Measurements from ENCODE around the gene PROSER2.
A peak's percentile ranks its signal among the peaks of the same experiment; 100 is the strongest.
"Not testable (repeated sequence)": the region's sequence is repeated elsewhere in the genome, so short reads cannot be mapped to it uniquely, and the experiment has no call there.

The PROSER2 gene

DNA sequence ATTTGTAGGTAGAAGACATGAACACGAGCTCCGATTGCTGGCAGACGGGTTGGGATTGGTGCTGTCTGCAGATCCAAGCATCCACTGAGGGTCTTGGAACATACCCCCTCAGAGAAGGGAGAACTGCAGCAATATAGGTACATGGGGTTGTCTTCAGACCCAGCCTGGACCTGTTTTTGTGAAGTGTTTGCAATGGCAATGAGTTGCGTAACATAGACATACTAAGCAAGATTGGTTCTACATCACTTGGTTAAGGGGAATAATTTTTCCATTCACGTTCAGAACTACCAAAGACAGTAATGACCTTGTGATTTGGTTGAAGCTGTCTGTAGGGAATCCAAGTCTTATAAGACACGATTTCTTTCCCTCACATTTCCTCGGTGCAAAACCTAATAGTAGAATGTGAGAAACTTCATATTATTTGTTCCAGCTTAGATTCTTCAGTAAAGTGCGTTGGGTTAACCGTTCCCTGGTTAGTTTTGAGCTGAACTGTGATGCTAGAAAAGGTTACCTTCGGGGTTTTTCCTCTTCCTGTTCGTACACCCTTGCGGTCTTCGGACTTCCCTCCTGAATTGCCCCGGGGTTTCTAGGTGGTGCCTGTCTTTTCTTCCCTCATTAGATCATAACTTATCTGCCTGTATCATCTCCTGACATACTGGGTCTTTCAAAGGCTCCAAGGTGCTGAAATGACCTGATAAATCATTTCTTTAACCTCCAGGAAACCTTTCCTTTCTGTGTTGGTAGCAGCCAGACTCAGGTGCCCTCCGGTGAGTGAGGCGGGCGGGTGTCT lies 14.4 kb downstream of the PROSER2 start:
- DNase-seq: no peak

DNA sequence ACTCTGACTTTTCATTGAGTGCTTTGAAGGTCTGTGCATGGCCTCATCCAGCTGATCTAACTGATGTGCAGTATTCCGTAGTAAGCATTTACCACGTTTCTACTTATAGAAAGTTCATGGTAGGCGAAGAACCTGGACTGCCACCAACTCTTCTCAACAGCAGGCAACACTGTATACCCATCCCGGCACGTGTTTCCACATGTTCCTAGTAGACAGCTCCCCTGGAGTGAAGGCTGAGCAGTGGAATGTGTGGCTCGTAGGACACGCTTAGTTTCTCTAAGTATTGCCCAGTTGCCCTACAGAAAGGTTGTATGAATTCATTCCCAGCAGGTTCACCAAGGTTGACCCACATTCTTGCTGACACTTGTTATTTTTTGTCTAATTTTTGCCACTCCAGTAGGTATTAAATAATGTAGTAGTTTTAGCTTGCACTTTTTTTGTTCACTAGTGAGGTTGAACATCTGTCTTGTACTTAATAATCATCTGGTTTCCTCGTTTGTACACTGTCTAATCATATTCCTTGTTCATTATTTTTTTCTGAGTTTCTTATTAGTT lies 15.2 kb downstream of the PROSER2 start:
- DNase-seq: no peak

DNA sequence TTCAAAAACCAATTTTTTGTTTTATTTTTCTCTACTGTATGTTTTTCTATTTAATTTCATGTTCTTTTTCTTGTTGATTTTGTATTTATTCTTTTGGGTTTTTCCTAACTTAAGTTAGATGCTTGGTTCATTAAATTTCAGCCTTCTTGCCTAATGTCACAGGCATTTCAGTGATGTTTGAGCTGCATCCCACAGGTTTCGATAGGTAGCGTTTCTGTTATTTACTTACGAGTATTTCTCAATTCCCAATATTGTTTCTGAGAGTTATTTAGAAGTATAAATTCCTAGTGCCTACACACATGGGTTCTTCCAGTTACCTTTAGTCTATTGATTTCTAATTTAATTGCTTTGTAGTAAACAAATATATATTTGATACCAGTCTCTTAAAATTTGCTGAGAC lies 18.2 kb downstream of the PROSER2 start:
- DNase-seq: no peak

DNA sequence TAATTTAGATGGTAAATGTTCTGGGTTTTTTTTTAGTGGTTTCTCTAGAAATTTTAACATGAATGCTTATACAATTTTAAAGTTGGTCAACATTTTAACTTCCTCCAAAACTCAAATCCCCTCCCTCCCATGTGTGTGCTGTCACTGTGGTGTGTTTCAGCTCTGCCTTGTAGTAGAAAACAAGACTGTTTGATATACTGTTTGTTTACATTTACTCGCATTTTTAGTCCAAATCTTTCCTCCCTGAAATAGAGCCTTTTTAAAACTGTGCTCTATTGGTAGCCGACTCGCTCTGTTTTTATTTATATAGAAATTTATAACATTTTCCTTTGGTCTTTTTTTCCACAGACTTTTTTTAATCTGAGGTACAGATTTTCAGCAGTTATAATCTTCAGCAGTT lies 19.3 kb downstream of the PROSER2 start:
- DNase-seq: no peak

DNA sequence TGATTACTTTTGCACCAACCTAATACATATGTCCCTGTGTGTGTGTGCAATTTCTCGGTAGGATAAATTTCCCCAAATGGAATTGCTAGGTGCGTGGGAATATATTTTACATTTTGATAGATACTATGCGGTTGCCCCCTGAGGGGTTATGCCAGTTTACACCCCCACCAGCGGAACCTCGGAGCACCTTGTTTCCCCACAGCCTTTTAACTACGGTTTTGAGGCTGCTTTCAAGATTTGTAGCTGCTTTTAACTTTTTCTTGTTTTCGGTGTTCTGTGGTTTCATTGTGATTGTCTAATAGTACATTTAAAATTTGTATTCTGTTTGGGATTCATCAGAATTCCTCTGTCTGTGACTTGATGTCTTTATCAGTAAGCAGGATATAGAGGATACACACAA lies 22.0 kb downstream of the PROSER2 start:
- no peak for DNase-seq

DNA sequence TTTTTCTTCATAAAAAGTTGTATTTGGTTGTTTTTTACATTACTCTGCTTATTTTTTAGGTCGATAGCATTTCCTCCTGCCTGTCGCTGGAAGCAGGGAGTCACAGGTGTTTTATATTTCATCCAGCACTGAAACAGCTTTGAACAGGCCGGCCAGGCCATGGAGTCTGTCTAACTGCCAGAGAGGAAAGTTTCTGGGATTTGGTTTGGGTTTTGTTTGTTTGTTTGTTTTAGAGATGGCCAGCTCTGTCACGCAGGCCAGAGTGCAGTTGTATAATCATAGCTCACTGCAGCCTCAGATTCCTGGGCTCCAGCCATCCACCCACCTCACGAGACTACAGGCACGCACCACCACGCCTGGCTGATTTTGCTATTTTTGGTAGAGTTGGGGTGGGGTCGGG lies 23.4 kb downstream of the PROSER2 start:
- no peak for DNase-seq

DNA sequence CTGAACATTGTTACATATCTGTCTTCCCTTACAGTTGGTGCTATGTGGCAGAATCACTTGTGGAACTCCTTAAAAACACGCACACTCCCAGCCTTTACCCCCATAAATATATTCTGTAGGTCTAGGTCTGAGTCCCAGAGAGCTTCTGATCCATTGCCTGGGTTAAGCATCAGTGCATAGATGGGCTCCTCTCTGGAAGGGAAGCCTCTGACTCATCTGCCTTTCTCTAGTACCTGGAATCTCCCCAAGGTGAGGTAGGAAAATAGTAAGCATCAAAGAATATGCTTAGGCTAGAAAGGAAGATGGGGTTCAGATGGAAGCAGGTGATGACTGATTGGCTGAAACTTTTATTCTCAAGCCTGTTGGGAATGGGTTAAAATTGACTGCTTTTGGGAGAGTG lies 26.1 kb downstream of the PROSER2 start:
- DNase-seq: no peak

DNA sequence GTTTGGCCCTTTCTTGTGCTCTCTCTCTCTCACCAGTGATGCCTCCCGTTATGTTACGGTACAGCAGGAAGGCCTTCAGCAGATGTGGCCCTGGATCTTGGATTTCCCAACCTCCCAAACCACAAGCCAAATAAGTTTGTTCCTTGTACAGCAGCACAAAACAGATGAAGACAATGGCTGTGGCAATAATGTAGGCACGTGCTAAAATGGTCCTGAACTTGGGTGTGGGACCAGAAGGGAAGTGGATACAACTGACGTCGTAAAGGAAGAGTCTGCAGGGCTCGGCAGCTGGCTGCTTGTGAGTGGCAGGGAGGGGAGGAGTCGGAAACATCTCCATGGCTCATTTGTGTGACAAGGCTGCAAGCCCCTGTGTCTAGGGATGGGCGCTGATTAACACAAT lies 26.8 kb downstream of the PROSER2 start:
- DNase-seq: no peak

DNA sequence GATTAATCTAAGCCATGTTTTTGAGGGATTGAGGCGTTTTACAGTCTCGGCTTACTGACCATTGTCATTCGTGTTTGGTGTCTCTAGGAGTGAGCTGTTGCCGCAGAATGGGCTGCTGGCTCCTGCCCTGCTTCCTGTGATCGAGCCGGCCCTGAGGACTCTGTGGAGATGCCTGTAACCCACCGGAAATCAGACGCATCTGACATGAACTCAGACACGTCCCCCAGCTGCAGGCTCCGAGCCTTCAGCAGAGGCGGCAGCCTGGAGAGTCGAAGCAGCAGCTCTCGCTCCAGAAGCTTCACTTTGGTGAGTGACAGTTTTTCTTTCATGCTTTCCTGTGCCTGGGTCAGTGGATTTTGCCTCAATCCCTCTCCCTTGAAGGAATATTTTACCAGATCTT lies 28.8 kb downstream of the PROSER2 start:
- no peak for DNase-seq

DNA sequence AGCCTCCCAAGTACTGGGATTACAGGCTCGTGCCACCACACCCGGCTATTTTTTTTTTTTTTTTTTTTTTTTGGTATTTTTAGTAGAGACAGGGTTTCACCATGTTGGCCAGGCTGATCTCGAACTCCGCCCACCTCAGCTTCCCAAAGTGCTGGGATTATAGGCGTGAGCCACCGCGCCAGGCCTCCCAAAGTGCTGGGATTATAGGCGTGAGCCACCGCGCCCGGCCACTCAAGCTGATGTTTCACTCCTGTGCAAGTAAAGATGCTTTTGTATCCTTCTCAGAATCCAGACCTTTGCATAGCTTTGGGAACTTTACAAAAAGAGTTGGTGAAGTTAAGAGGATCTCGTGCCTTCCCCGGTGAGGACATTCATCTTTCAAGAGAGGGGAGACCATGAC lies 29.5 kb downstream of the PROSER2 start:
- not testable (repeated sequence) for DNase-seq

DNA sequence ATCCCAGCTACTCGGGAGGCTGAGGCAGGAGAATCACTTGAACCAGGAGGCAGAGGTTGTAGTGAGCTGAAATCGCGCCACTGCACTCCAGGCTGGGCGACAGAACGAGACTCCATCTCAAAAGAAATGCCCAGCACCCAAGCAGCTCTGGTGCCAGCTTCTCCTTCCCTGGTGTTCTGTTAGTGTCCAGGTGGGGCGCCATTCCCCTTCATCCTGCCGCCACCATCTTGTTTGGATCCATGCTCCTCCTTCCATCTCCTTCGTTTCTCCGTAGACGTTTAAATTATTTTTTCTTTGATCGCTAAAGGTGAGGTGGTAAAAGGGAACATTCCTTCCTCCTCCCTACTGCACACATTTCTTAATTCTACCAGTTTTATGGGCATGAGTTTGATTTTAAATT lies 30.3 kb downstream of the PROSER2 start:
- no peak for DNase-seq

DNA sequence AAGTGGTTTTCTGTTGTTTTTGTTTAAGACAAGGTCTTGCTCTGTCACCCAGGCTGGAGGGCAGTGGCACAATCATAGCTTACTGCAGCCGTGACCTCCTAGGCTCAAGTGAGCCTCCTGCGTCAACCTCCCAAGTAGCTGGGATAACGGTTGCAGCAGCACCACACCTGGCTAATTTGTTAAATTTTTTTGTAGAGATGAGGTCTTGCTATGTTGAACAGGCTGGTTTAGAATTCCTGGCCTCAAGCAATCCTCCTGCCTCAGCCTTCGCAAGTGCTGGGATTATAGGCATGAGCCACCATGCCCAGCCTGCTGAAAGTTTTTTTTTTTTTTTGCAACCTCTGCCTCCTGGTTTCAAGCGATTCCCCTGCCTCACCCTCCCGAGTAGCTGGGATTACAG lies 31.1 kb downstream of the PROSER2 start:
- no peak for DNase-seq

DNA sequence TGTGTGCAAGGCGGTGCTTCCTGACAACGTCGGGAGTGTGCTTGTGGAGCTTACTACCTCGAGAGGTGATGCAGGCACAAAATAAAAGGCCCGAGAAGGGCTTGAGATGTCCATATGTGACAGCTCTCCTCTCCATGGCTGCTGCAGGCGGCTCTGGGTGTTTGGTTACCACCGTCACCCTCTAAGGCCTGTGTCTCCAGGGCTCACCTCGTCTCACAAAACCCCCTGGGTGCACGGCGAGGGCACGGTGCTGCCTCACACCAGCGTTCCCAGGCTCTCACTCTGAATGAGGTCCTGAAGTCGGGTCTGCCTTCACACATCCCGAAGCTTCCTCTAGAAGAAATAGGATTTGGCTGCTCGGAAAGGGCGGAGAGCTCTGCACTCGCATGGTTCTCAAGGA lies 32.9 kb downstream of the PROSER2 start:
- no peak for DNase-seq

DNA sequence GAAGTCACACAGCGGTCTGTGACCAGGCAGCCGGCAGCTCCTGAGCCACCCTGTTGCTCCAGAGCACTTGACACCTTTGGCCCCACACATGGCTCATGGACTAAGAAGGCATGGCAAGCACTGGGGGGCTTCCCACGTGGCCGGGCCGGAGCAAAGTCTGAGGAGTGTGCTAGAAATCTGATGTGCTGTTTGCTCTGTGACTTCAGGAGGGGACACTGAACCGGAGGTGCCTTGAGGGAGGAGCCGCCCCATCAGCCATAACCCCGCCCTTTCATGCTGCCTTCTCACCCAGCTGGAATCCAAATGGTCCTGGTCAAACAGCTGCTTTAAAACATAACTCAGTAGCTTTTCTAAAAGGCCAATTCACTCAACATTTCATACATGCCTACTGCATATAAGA lies 33.5 kb downstream of the PROSER2 start:
- DNase-seq: no peak

DNA sequence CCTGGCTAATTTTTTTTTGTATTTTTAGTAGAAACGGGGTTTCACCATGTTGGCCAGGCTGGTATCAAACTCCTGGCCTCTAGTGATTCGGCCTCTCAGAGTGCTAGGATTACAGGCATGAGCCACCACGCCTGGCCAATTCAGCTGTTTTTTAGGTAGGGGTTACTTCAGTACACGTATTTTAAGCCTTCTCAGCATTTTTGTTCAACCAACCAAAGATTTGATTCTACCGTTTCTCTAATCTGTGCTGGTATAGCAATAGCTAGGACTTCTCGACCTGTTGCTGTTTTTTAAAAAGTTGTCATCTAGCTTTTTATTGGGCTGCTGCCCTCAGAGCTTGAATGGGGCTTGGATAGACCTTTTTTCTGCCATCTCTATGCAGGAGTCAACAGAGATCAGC lies 34.9 kb downstream of the PROSER2 start:
- DNase-seq: no peak

DNA sequence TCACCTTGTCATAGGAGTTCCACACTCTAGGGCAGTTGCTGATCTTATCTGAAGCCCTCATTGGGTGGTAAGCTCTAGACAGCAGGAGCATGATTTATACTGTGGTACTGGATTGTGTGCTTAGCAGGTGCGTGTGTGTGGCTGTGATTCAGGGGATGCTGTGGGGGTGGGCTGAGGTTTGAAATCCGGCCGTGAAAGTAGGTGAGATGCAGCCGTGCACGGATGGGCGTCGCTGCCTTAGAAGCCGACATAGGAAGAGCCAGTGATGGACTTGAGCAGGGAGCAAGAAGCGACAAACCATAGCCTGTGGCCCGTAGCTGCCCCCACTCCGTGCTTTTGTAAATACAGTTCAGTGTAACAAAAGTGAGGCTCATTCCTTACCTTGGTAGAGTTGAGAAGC lies 38.2 kb downstream of the PROSER2 start:
- no peak for DNase-seq

DNA sequence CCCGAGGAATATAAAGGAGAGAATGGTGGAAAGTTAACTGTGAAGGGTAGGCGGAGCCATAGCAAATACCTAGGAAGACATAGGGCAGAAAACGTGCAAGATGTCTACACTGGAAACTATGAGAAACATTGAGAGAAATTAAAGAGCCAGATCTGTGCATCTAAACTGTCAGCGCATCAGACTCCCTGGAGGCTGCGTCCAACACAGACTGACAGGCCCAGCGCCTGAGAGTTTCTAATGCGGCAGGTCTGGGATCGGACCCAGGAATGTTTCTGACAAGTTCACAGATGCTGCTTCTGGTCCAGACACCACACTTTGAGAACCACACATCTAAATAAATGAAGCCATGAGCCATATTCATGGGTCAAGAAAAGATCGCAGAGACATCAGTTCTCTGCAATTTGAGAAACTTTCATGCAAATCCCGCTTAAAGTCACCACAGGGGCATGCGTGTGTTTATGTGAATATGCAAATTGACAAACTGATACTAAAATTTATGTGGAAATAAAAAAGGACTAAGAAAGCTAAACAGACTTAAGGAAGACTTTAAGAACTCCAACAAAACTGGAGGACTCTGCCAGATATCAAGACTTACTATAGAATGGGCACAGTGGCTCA lies 38.8 kb downstream of the PROSER2 start:
- no peak for DNase-seq

DNA sequence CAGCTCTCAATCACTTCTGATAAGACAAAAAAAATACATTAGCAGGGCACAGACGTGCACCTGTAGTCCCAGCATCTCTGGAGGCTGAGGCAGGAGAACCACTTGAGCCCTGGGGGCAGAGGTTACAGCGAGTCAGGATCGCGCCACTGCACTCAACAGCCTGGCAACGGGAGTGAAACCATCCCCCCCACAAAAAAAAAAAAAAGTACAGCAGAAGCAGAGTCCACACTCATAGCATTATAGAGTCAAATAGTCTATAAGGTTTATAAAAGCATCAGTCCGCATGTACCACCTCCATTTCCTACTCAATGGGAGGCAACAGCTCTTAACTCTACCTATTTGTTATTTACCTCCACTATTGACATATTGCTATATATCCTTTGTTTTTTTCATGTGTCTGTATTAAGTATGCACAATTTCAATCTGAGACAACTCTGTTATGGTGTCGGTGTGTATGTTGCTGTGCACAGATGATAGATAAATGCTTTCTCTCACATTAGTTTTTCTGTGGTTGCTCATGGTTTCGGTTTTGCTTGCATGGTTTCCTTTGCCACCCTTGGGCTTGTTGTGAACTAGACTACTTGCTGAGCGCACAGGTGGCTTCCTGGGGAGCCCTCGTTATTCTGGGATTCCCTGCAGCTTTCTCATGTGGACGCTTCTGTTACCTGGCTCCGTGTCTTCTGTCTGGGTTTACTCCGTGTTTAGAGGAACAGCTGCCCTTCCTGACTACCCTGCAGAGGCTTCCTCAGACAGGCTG lies 40.4 kb downstream of the PROSER2 start:
- DNase-seq: peak; percentile 36 to 39

DNA sequence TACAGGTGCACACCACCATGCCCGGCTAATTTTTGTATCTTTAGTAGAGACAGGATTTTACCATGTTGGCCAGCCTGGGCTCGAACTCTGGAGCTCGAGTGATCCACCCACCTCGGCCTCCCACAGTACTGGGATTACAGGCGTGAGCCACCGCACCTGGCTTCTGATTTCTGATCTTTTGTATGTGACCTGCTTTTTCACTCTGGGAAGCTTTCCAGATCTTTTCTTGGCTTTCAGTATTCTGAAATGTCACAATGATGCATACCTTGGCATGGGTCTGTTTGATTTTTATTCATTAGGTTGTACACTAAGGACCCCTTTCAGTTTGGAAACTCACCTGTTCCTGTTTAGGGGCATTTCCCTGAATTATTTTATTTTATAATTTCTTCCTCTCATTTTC lies 41.6 kb downstream of the PROSER2 start:
- no peak for DNase-seq

DNA sequence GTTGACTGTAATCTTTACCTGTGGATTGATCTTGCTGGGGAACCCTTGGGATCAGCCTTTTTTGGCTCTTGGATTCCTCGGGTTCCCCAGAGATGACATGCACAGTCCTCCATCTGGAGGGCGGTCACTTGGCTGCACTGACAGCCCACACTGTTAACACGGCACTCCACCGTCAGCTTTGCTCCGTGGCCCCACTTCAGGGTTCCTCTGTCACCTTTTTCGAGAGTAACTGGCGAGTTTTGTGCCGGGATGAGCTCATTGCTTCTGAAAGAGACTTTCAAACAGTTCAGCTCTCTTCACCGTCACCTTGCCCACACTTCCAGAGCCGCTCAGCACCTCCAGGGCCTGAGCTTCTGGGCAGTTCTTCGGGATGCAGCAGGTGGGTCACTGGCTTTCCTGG lies 42.4 kb downstream of the PROSER2 start:
- no peak for DNase-seq

DNA sequence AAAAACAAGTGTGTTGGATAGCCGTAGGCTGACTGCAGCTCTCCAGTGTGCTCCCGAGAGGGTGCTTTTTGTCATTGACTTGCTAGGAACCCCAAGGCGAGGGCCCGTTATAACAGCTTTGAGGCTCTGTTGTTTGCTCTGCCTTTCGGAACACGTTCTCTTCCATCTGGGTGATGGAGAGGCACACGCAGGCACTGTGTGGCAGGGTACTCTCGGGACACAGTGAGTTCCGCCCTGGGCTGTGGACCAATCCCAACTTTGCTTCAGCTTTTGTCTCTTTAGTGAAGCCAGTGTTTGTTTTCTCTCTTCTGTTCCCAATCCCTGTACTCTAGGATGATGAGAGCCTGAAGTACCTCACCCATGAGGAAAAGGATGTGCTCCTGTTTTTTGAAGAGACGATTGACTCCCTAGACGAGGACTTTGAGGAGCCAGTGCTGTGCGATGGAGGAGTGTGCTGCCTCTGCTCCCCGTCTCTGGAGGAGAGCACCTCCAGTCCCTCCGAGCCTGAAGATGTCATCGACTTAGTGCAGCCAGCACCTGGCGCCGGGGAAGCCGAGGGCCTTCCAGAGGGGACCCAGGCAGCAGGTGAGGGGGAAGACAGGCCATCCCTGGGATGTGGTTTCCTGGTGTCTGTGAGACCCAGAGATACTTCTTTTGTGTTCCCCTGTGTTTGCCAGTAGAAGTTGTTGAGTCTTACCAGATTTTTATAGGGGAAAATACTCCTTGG lies 43.2 kb downstream of the PROSER2 start:
- DNase-seq: no peak

DNA sequence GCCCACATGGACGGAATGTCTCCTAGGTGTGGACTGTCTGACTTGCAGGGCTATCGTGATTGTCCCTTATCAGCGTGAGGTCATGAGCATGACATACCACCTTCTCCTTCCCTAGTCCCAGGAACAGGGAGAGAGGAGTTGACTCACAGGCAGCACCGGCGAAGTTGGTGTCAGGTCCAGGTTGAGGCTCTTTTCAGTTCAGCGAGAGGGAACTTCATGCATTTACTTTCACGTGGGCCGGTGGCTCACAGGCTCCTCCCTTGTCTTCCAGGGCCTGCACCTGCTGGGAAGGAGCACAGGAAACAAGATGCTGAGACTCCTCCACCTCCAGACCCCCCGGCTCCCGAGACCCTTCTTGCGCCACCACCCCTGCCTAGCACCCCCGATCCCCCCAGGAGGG lies 46.1 kb downstream of the PROSER2 start:
- no peak for DNase-seq

All from activated T-cell treated with anti-CD3 and anti-CD28 coated beads, Interleukin-2, amount 50 U/mL, for 48 hours (primary cell).